Effector memory CD8-positive, alpha-beta T cell (primary cell): Measurements from ENCODE around the gene ZNF202.
"Not testable (repeated sequence)": the region's sequence is repeated elsewhere in the genome, so short reads cannot be mapped to it uniquely, and the experiment has no call there.

Experiments
- ATAC-seq: fragments of 150-1000 bp; cut with Tn5 transposase; replicated peaks from 2 replicates; pipeline ENCODE4 v1.10.0; 2021; ENCODE audit warnings: mild to moderate bottlenecking, moderate library complexity
- DNase-seq, 3 experiments: peaks; one replicate each; pipeline ENCODE4 v3.0.0; 2021
- H3K27ac Mint-ChIP-seq, 2 donors: one replicate each; pipeline ENCODE4 v1.8.0; 2022; ENCODE audit warnings: mild to moderate bottlenecking in 2 of 2, mixed read lengths in 2 of 2, moderate library complexity in 2 of 2
- H3K27me3 Mint-ChIP-seq, 2 donors: one replicate each; pipeline ENCODE4 v1.8.0; 2022; ENCODE audit warnings: mixed read lengths in 2 of 2
- H3K36me3 Mint-ChIP-seq: one replicate; pipeline ENCODE4 v1.8.0; 2022; ENCODE audit warnings: mild to moderate bottlenecking, moderate library complexity, mixed read lengths; ENCODE audit not compliant: insufficient read depth
- H3K4me1 Mint-ChIP-seq, 2 donors: one replicate each; pipeline ENCODE4 v1.8.0; 2022; ENCODE audit warnings: low read depth in 2 of 2, mixed read lengths in 2 of 2
- H3K4me3 Mint-ChIP-seq, 2 donors: one replicate each; pipeline ENCODE4 v1.8.0; 2022; ENCODE audit warnings: mild to moderate bottlenecking in 2 of 2, mixed read lengths in 2 of 2, moderate library complexity in 2 of 2
- H3K9me3 Mint-ChIP-seq, 2 donors: one replicate each; pipeline ENCODE4 v1.8.0; 2022; ENCODE audit warnings: mixed read lengths in 2 of 2

ZNF202 gene

DNA sequence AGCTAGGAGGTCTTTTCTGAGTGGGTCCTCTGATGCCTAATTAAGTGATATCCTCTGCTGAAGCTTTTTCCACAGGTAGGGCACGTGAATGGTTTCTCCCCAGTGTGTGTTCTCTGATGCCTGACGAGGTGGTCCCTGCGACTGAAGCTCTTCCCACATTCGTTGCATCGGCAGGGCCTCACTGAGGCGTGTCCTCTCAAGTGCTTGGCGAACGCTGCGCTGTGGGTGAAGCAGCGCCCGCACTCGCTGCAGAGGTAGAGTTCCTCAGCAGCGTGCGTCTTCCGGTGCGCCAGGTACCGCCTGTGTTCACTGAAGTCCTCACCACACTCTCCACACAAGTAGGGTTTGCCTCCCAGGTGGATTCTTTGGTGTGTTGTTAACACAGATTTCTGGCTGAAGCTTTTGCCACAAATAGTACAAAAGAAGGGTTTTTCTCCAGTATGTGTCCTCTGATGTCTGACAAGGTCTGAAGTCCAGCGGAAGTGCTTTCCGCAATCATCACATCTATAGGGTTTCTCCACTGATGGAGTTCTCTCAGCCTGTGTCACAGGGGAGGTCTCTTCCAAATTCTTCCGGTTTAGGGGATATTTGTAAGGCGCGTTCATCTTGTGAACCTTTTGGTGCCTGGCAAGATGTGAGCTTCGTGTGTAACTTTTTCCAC is 15.3 kb downstream of the ZNF202 start:
- Mint-ChIP-seq H3K4me3 (no peak overlapping the region), H3K27ac (no peak overlapping the region), H3K9me3 (peaks cover 4 to 13% of the 10 kb centered on the region in 2 donors), H3K36me3 (peaks cover 35% of the 10 kb centered on the region), H3K27me3 (no peaks in the 10 kb centered on the region), H3K4me1 (no peaks in the 10 kb centered on the region)
- ATAC-seq (no peak), DNase-seq (no peak)

DNA sequence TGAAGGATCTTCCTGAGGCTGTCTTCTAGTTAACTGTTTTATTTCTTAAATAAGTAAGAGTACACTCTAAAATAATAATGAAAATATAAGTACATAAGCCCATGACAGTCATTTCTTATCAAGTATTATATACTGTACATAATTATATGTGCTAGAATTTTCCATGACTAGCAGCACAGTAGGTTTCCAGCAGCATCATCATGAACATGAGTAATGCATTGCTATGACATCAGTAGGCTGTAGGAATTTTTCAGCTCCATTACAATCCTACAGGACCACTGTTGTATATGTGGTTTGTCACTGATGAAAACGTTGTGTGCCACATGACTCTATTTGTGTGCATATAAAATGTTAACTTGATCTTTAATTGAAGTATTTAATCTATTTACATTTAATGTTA is 22.0 kb downstream of the ZNF202 start:
- H3K4me1 Mint-ChIP-seq = no peaks in the 10 kb centered on the region
- DNase-seq (no peak), ATAC-seq (no peak)
- no peak overlapping the region for H3K27ac Mint-ChIP-seq
- no peaks in the 10 kb centered on the region for H3K36me3 Mint-ChIP-seq
- H3K4me3 Mint-ChIP-seq = no peak overlapping the region
- H3K9me3 Mint-ChIP-seq = no peaks in the 10 kb centered on the region
- peaks cover 17 to 21% of the 10 kb centered on the region in 2 donors for H3K27me3 Mint-ChIP-seq

DNA sequence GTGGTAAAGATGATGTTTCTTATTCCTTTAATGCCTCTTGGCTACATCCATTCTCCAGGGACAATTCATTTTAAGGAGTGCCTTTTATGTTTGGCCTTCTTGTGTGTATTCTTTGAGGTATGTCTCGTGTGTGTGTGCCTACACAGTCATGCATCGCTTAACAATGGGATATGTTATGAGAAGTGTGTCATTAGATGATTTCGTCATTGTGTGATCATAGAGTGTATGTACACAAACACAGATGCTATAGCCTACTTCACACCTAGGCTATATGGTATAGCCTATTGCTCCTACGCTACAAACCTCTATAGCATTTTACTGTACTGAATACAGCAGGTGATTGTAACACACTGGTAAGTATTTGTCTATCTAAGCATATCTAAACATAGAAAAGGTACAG is 23.0 kb downstream of the ZNF202 start:
- no peaks in the 10 kb centered on the region for H3K36me3 Mint-ChIP-seq
- ATAC-seq = no peak
- H3K9me3 Mint-ChIP-seq = no peaks in the 10 kb centered on the region
- no peak overlapping the region for H3K27ac Mint-ChIP-seq
- no peaks in the 10 kb centered on the region for H3K4me1 Mint-ChIP-seq
- peaks cover 17 to 30% of the 10 kb centered on the region in 2 donors for H3K27me3 Mint-ChIP-seq
- no peak overlapping the region for H3K4me3 Mint-ChIP-seq
- DNase-seq = no peak

DNA sequence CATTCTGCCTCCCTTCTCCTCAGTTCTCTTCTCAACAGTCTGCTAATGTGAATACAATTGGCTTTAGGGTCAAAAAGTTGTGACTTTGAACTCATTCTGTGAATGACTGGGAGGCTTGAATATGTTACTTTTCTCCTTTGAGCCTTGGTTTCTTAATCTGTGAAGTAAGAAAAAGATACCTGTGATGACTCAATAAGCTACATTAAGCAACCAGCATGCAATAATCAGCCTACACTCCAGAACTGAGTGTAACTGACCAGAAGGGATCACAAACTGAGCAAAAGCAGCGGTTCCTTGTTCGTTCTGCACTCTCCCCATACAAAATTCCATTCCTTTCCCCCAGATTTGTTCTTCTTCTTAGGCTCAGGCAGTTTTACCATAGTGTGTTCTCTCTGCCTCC is 23.4 kb downstream of the ZNF202 start:
- H3K9me3 Mint-ChIP-seq = no peaks in the 10 kb centered on the region
- DNase-seq (no peak), ATAC-seq (no peak)
- no peak overlapping the region for H3K4me3 Mint-ChIP-seq
- H3K36me3 Mint-ChIP-seq = no peaks in the 10 kb centered on the region
- H3K27me3 Mint-ChIP-seq = peaks cover 17 to 34% of the 10 kb centered on the region in 2 donors
- H3K4me1 Mint-ChIP-seq = no peaks in the 10 kb centered on the region
- no peak overlapping the region for H3K27ac Mint-ChIP-seq

DNA sequence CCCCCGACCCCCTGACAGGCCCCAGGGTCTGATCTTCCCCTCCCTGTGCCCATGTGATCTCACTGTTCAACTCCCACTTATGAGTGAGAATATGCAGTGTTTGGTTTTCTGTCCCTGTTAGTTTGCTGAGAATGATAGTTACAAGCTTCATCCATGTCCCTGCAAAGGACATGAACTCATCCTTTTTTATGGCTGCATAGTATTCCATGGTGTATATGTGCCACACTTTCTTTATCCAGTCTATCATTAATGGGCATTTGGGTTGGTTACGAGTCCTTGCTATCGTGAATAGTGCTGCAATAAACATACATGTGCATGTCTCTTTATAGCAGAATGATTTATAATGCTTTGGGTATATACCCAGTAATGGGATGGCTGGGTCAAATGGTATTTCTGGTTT is 28.8 kb downstream of the ZNF202 start:
- not testable (repeated sequence) for ATAC-seq, H3K27ac Mint-ChIP-seq, DNase-seq, H3K36me3 Mint-ChIP-seq, H3K4me3 Mint-ChIP-seq, H3K4me1 Mint-ChIP-seq, H3K9me3 Mint-ChIP-seq
- peaks cover 8 to 39% of the 10 kb centered on the region in 2 donors for H3K27me3 Mint-ChIP-seq

DNA sequence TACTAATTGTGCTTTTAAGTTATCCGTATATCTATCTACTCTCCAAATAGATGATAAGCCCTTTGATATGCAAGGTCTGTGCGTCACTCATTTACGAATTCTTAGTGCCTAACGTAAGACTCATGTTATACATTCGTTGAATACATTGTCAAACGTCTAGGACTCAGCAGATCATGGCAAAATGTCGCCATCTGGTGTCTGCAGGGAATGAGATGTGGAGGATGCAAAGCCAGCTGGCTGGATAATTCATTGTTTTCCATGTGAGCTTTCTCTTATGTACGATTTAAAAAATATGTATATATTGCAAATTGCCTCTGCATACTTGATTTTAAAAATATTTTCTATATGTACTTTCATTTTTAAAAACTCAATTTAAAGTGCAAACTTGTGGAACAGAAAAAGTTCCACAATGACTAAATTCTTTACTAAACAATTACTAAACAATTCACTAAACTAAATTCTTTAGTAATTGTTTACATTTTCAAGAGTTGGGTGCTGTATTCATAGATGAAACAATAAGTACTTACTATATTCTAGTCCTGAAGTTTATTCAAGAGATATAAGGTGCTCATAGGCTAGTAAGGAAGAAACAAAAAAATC is 33.8 kb downstream of the ZNF202 start:
- no peaks in the 10 kb centered on the region for H3K9me3 Mint-ChIP-seq
- no peak overlapping the region for H3K27ac Mint-ChIP-seq
- peaks cover 0 to 3% of the 10 kb centered on the region in 2 donors for H3K4me1 Mint-ChIP-seq
- ATAC-seq = peak; percentile 39
- peak; percentile 13 to 16 (median 14) for DNase-seq
- peaks cover 11 to 18% of the 10 kb centered on the region in 2 donors for H3K27me3 Mint-ChIP-seq
- no peak overlapping the region for H3K4me3 Mint-ChIP-seq
- no peaks in the 10 kb centered on the region for H3K36me3 Mint-ChIP-seq

DNA sequence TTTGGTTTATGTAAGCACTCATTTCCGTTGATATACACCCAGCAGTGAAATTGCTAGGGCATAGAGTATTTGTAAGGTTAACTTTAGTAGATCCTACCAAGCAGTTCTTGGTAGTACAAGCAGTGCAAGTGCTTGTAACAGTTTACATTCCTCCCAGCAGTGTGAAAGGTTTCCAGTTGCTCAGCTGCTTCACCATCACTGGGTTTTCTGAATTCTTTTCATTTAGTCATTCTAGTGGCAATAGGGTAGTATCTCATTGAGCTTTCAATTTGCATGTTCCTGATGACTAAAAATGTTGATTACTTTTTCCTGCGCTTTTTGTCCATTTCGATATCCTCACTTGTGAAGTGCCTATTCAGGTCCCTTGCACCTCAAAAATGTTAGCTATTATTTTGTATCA is 34.3 kb downstream of the ZNF202 start:
- H3K36me3 Mint-ChIP-seq = no peaks in the 10 kb centered on the region
- H3K27me3 Mint-ChIP-seq = peaks cover 16 to 20% of the 10 kb centered on the region in 2 donors
- no peaks in the 10 kb centered on the region for H3K9me3 Mint-ChIP-seq
- no peak overlapping the region for H3K4me3 Mint-ChIP-seq
- peaks cover 0 to 3% of the 10 kb centered on the region in 2 donors for H3K4me1 Mint-ChIP-seq
- ATAC-seq = no peak
- no peak for DNase-seq
- no peak overlapping the region for H3K27ac Mint-ChIP-seq

DNA sequence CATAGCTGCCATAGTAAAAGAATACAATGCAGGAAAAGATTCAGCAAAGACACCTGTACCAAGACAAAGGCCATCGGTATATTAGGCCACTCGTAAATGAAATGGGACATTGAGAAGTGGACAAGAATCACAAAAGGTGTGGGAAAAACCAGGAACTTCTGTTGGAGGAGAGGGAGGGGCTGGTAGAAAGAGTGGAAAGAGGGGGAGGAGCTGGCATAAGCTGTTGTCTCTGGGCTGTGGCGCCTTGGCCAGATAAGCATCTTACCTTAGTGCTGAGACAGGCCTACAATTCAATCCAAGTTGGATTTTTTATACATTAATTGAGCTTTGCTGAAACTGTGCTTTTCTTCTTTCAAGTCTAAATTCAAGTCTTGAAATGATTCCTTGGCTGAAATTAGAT is 37.1 kb downstream of the ZNF202 start:
- H3K27me3 Mint-ChIP-seq = peaks cover 23 to 34% of the 10 kb centered on the region in 2 donors
- ATAC-seq (no peak), DNase-seq (no peak)
- no peaks in the 10 kb centered on the region for H3K36me3 Mint-ChIP-seq
- peaks cover 0 to 3% of the 10 kb centered on the region in 2 donors for H3K4me1 Mint-ChIP-seq
- H3K4me3 Mint-ChIP-seq = no peak overlapping the region
- H3K9me3 Mint-ChIP-seq = no peaks in the 10 kb centered on the region
- H3K27ac Mint-ChIP-seq = no peak overlapping the region

DNA sequence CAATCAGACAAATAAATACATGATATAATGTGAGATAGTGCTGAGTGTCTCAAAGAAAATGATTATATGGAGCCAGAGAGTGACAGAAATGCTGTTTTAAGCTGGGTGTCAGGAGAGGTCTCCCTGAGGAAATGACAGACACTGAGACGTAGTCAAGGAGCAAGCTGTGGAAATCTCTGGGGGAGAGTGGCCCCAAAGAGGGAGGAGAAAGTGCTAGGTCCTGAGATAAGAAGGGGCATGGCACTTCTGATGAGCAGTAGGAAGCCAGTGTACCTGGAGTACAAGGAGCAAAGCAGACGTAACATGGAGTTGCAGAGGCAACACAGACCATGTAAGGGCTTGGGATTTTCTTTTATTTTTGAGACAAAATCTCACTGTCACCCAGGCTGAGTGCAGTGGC is 38.8 kb downstream of the ZNF202 start:
- Mint-ChIP-seq H3K4me1 (peaks cover 0 to 1% of the 10 kb centered on the region in 2 donors), H3K9me3 (no peaks in the 10 kb centered on the region), H3K27me3 (peaks cover 35 to 51% of the 10 kb centered on the region in 2 donors), H3K27ac (no peak overlapping the region), H3K4me3 (no peak overlapping the region), H3K36me3 (no peaks in the 10 kb centered on the region)
- no peak for DNase-seq
- no peak for ATAC-seq

DNA sequence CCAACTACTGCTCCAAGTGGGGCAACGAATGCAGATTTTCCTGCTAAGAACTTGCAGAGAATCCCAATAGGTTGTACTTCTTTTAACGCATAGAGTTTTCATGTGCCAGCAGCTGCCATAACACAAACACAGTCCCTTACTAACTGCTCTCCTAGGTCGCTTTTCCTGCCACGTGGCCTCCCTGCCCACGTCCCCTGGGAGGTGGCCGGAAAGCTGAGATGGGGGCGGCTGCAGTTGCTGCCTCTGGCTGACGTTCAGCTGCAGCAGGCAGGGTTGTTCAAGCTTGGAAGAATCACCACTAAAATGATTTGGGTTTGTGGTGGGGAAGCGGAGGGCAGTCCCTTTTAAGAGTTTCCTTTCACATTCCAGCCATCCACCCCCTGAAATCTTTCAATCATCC is 39.3 kb downstream of the ZNF202 start:
- no peaks in the 10 kb centered on the region for H3K36me3 Mint-ChIP-seq
- DNase-seq (no peak), ATAC-seq (no peak)
- H3K9me3 Mint-ChIP-seq = no peaks in the 10 kb centered on the region
- H3K4me1 Mint-ChIP-seq = no peaks in the 10 kb centered on the region
- H3K27me3 Mint-ChIP-seq = peaks cover 40 to 56% of the 10 kb centered on the region in 2 donors
- H3K4me3 Mint-ChIP-seq = no peak overlapping the region
- no peak overlapping the region for H3K27ac Mint-ChIP-seq

DNA sequence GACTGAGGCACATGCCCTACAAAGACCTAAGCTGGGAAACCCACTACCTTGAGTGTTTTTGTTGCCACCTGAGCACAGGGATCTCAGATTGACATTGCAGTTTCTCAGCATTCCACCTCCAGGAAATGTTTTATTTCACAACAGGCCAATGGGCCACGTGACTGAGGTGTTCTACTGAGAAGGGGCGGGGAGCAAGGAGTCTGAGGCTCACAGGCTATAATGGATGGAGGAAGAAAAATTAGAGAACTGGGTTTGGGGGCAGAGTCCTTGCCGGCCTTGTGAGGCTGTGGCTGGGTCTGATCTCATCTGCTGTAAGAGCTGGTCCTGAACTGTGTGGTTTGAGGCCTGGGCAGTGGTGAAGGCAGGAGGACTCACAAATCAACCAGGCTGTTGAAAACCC is 40.7 kb downstream of the ZNF202 start:
- Mint-ChIP-seq H3K4me3 (no peak overlapping the region), H3K4me1 (no peaks in the 10 kb centered on the region), H3K36me3 (no peaks in the 10 kb centered on the region), H3K9me3 (no peaks in the 10 kb centered on the region), H3K27ac (no peak overlapping the region), H3K27me3 (peaks cover 48 to 70% of the 10 kb centered on the region in 2 donors)
- DNase-seq (no peak), ATAC-seq (no peak)

DNA sequence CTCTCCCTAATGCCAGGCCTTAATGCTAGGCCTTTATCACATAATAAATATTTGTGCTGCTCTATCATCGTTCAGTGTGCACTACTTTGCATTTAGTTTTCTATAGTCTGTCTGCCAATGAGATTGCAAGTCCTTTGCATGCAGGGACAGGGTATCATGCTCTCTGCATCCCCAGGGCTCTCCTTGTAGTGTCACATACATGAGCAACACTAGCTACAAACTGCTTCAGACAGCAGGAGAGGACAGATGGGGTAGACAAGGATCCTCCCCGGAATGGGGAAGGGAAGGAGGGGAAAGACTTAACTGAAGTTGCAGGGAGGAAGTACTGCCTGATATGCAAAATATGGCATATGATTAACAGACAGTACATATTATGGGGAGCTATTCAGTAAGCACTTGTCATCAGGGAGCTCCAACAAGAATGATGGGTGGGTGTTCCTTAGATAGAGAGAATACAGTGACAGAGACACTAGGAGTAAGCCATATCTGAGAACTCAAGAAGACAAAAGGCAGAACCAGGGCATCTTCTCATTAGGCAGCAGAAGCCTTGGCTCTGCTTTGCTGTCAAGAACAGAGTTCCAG is 42.8 kb downstream of the ZNF202 start:
- Mint-ChIP-seq H3K4me1 (no peaks in the 10 kb centered on the region), H3K27me3 (peaks cover 51 to 84% of the 10 kb centered on the region in 2 donors), H3K4me3 (no peak overlapping the region), H3K36me3 (no peaks in the 10 kb centered on the region), H3K9me3 (no peaks in the 10 kb centered on the region), H3K27ac (no peak overlapping the region)
- no peak for ATAC-seq
- no peak for DNase-seq

DNA sequence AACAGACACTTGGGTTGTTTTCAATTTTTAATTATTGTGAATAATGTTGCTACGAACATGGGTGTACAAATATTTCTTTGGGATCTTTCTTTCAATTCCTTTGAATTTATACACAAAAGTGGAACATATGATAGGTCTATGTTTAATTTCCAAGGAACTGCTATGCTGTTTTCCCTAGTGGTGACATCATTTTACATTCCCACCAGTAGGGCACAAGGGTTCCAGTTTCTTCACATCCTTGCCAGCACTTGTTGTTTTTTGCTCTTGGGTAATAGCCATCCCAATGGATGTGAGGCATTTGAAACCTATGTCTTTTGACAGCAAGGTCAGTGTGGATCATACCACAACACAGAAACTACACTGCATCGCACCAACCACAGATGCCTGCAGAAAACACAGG is 45.3 kb downstream of the ZNF202 start:
- H3K27ac Mint-ChIP-seq = no peak overlapping the region
- ATAC-seq (no peak), DNase-seq (no peak)
- H3K27me3 Mint-ChIP-seq = peaks cover 56 to 87% of the 10 kb centered on the region in 2 donors
- no peak overlapping the region for H3K4me3 Mint-ChIP-seq
- H3K36me3 Mint-ChIP-seq = no peaks in the 10 kb centered on the region
- no peaks in the 10 kb centered on the region for H3K4me1 Mint-ChIP-seq
- H3K9me3 Mint-ChIP-seq = no peaks in the 10 kb centered on the region

DNA sequence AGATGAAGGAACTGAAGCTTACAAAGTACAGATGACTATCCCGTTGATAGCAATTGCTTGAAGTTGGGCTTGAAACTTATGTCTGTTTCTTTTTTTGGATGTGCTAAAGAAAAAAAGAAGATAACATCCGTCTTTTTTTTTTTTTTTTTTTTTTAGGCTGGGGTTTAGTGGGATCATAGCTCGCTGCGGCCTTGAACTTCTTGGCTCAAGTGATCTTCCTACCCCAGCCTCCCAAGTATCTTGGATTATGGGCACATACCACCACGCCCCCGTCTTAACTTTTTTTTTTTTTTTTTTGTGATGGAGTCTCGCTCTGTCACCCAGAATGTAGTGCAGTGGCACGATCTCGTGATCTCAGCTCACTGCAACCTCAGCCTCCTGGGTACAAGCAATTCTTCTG is 46.2 kb downstream of the ZNF202 start:
- no peak overlapping the region for H3K4me3 Mint-ChIP-seq
- peaks cover 60 to 88% of the 10 kb centered on the region in 2 donors for H3K27me3 Mint-ChIP-seq
- no peak for ATAC-seq
- no peaks in the 10 kb centered on the region for H3K4me1 Mint-ChIP-seq
- H3K36me3 Mint-ChIP-seq = no peaks in the 10 kb centered on the region
- DNase-seq = no peak
- H3K27ac Mint-ChIP-seq = no peak overlapping the region
- H3K9me3 Mint-ChIP-seq = no peaks in the 10 kb centered on the region
